Neural crest cell (in vitro differentiated cells): Measurements from ENCODE around the gene TLNRD1. TPM values are rescaled to one million over a fixed set of nuclear protein-coding genes. Genes with fewer than 3 reads are reported as not detected.
A peak's percentile ranks its signal among the peaks of the same experiment; 100 is the strongest.

Experiments used
- DNase-seq: peaks from one replicate; pipeline ENCODE4 v3.0.0; 2021; ENCODE audit warnings: low read depth, mixed read lengths, low spot score
- H3K27ac Mint-ChIP-seq: one replicate; pipeline ENCODE4 v1.8.0; 2021; ENCODE audit warnings: mild to moderate bottlenecking, mixed read lengths; ENCODE audit not compliant: unreplicated experiment
- H3K27me3 Mint-ChIP-seq: 2 replicates; pipeline ENCODE4 v1.8.0; 2021; ENCODE audit warnings: low read depth, mild to moderate bottlenecking, mixed read lengths
- H3K36me3 Mint-ChIP-seq: 2 replicates; pipeline ENCODE4 v1.8.0; 2021; ENCODE audit warnings: low read depth, mild to moderate bottlenecking, mixed read lengths
- H3K4me1 Mint-ChIP-seq: 2 replicates; pipeline ENCODE4 v1.8.0; 2021; ENCODE audit warnings: mixed read lengths
- H3K4me3 Mint-ChIP-seq: one replicate; pipeline ENCODE4 v1.8.0; 2021; ENCODE audit warnings: mild to moderate bottlenecking, mixed read lengths
- H3K9me3 Mint-ChIP-seq: 2 replicates; pipeline ENCODE4 v1.8.0; 2021; ENCODE audit warnings: mixed read lengths
- total RNA-seq: library from RNA; stranded (reverse); gene quantifications from 2 replicates; pipeline ENCODE4 v1.2.1, GENCODE V29; 2021
- TF ChIP-seq, protein P1 (sequence below): fragments of 200-600 bp; sonication (generic); conservative IDR thresholded peaks from 2 replicates; pipeline ENCODE4 v1.5.0; 2021; ENCODE audit warnings: antibody characterized with exemption, mild to moderate bottlenecking

The TLNRD1 gene
- total RNA-seq, 1 donor from 2014 or later: 31.7 TPM

DNA sequence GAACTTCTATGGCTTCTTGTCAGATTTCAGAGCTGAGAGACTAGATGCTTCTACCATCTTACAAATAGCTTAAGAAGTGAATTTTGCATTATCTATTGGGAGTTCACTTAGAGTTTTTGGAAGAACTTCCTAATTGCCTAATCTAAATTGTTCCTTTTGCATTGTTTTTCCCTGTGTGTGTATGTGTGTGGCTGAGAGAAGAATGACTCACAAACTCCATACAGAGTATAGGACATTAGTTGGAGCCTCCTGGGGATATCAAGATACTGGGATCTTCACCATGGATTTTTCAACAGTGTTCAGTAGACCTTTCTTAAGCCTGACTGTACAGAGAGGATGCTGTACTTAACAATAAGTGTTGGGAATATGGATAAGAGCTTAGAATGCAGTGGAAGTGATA, 10.9 kb downstream of the TLNRD1 start:
- TF ChIP-seq, protein P1, sequence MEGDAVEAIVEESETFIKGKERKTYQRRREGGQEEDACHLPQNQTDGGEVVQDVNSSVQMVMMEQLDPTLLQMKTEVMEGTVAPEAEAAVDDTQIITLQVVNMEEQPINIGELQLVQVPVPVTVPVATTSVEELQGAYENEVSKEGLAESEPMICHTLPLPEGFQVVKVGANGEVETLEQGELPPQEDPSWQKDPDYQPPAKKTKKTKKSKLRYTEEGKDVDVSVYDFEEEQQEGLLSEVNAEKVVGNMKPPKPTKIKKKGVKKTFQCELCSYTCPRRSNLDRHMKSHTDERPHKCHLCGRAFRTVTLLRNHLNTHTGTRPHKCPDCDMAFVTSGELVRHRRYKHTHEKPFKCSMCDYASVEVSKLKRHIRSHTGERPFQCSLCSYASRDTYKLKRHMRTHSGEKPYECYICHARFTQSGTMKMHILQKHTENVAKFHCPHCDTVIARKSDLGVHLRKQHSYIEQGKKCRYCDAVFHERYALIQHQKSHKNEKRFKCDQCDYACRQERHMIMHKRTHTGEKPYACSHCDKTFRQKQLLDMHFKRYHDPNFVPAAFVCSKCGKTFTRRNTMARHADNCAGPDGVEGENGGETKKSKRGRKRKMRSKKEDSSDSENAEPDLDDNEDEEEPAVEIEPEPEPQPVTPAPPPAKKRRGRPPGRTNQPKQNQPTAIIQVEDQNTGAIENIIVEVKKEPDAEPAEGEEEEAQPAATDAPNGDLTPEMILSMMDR: no peak
- no peaks in the 10 kb centered on the region for H3K27me3 Mint-ChIP-seq
- H3K27ac Mint-ChIP-seq: no peak overlapping the region
- peaks cover 26% of the 10 kb centered on the region for H3K4me1 Mint-ChIP-seq
- H3K4me3 Mint-ChIP-seq: no peak overlapping the region
- no peaks in the 10 kb centered on the region for H3K9me3 Mint-ChIP-seq
- DNase-seq: no peak
- H3K36me3 Mint-ChIP-seq: peaks cover 3% of the 10 kb centered on the region

DNA sequence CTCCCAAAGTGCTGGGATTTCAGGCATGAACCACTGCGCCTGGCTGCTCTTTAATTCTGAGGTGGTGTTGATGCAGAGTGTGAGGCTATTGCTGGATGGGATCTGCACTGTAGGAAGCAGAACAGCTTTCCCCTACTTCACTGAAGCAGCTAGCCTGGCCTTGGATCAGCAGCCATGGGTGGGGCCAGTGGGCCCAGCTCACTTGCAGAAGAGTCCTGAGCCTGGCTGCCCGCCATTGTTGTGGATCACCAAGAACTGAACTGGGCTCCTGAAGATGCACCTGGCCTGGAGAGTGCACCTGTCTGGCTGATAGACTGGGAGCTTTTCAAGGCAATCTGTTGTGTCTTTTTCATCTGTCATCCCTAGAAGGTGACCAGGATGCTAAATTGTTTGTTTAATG, 11.9 kb downstream of the TLNRD1 start:
- TF ChIP-seq, protein P1: no peak
- H3K27ac Mint-ChIP-seq: no peak overlapping the region
- DNase-seq: no peak
- peaks cover 3% of the 10 kb centered on the region for H3K36me3 Mint-ChIP-seq
- H3K4me1 Mint-ChIP-seq: peaks cover 27% of the 10 kb centered on the region
- no peaks in the 10 kb centered on the region for H3K27me3 Mint-ChIP-seq
- no peak overlapping the region for H3K4me3 Mint-ChIP-seq
- H3K9me3 Mint-ChIP-seq: no peaks in the 10 kb centered on the region

DNA sequence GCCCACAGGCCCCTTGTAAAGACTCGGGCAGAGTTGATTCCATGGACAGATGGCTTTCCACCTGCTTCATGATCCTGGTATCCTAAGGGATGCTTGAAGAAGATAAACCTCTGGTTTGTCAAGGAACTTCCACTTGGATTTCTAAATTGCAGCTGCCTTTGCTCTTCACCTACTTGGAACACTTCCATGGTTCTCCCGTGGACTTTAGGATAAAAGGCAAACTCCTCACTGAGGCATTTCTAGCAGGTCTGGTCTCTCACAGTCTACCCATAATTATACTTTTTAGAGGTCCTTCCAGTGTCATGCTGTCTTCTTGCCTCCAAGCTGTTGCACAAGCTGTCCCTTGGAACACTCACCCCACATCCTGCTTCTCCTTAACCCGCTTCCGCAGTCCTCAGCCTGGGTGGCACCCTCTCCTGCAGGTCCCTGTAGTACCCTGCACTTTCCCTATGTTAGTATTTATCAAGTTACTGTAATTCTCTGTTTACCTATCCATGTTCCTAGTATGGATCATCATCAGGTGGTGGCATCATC, 12.7 kb downstream of the TLNRD1 start:
- Mint-ChIP-seq H3K4me1 (peaks cover 29% of the 10 kb centered on the region), H3K27ac (no peak overlapping the region), H3K4me3 (no peak overlapping the region), H3K27me3 (no peaks in the 10 kb centered on the region), H3K36me3 (peaks cover 3% of the 10 kb centered on the region), H3K9me3 (no peaks in the 10 kb centered on the region)
- no peak for DNase-seq
- TF ChIP-seq, protein P1: no peak

DNA sequence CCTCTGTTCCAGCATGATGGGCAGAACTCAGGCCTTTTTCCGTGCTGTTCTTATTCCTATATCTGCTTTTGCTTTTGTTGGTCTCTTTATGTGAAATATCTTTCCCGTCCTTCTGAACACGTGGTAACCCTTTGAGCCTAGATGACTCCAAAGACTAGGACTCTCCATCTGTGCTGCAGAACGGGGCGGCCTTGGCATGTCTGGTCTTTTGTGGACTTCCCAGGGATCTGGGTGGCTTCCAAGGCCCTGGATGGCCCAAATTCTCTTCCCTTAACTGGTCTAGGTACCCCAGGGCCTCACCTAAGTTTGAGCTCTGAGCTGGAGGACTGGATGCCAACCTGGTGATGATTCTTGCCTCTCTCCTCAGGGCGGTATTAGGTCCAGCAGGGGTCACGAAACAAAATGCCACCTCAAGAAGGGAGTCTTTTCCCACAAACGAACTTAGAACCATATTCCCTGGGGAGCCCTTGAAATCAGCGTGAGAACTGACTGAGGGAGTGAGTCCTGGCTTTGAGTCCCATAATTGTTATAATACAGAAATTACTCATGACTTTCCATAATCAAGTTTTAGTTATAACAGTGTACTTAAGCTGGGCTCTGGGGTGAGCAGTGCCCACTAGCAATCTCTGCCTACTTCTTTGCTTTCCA, 13.8 kb downstream of the TLNRD1 start:
- H3K36me3 Mint-ChIP-seq: peaks cover 3% of the 10 kb centered on the region
- H3K9me3 Mint-ChIP-seq: no peaks in the 10 kb centered on the region
- TF ChIP-seq, protein P1: no peak
- no peak overlapping the region for H3K4me3 Mint-ChIP-seq
- peak overlapping the region; percentile 64 for H3K27ac Mint-ChIP-seq
- H3K4me1 Mint-ChIP-seq: peaks cover 30% of the 10 kb centered on the region
- no peak for DNase-seq
- no peaks in the 10 kb centered on the region for H3K27me3 Mint-ChIP-seq

DNA sequence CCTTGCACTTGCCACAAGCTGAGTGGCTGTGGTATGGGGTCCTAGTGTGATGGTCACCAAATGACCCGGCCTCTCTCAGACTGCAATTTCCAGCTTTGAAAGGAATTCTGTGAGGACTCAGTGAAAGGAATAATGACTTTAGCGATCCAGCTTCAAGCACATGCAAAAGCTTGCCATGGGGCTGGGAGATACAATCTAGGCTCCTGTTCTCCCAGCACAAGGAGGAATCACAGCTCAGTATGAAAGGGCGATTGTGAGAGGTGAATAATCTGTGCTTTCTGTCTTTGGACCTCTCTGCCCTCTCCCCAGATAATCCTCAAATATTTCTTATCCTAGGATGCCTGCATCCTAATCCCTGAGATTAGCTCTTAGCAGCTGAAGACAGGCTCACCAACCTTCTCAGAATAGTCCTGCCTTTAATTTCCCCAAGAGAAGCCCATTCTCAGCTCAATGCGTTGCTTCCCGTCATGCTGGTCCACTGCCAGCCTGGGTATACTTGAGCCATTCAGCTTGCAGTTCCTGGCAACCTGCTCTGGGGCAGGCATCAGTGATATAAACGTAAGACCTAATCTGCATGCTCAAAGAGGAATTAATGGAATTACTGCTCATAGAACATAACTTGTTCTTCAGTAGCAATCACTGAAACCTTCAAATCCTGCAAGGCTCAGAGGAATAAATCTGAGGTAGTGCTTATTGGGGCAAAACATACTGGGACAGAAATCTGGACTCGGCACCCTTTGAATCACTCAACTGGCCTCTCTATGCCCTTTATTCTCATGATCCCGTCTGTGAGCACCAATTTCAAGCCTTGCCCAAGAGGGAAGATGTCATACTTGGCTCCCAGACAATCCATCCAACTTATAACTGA, 15.1 kb downstream of the TLNRD1 start:
- no peak for DNase-seq
- Mint-ChIP-seq H3K4me3 (no peak overlapping the region), H3K9me3 (no peaks in the 10 kb centered on the region), H3K27ac (peak overlapping the region; percentile 47), H3K4me1 (peaks cover 30% of the 10 kb centered on the region), H3K27me3 (no peaks in the 10 kb centered on the region), H3K36me3 (peaks cover 3% of the 10 kb centered on the region)
- TF ChIP-seq, protein P1: no peak
